GM19463 (cell line): ENCODE data around the gene C1S.
"Not testable (repeated sequence)": the region's sequence is repeated elsewhere in the genome, so short reads cannot be mapped to it uniquely, and the experiment has no call there.

Experiments
- ATAC-seq: cut with Tn5 transposase; IDR thresholded peaks from one replicate; pipeline ENCODE4 v1.9.1; 2021; ENCODE audit warnings: mild to moderate bottlenecking, moderate library complexity; ENCODE audit not compliant: unreplicated experiment

Gene C1S

DNA sequence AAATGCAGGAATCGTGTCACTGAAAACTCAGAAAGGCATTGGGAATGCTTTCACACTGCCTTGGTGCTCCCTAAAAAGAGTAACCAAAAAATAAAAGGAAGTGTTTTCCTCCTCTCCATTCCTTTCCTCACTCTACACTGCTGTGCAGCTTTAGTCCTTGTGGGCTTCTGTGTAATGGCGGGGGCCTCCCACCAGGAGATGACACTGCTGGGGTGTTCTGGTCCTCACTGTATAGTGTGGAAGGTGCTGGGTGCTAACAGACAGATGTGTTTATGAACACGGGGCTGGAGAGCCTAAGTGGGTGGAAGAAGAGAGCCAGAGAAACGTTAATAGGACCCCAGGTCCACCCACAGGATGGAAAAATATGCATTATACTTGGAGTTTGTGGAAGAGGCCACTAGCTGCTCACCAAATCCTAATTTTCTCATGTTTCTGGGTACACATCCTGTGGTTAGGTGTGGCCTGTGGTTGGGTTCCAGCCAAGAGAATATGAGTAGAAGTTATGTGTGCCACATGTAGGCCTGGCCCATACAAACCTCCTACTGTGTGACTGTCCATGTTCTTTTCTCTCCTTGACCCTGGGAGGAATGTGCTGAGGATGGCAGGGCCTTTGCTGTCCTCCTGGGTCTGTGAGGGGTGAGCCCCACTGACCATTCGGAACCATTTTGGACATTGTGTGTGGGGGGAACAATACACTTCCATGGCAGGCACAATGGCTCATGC is 14.0 kb upstream of the C1S start:
- ATAC-seq: no peak

DNA sequence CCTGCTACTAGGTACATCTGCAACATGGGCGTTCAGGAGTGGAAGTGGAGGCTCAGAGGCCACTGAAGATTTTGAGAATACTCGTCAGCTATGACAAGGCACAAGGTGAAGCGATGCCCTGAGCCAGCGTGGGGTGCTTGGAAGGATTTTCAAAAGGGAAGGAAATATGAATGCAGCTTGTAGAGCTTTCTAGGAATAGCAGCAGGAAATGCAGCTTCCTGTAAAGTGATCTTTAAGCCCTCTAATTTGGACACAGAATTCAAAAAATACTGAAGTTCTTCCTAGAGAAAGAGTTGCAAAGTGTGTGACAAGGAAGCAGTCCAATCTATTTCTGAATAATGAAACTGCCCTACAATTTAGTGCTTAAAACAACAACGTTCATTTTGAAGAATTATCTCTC is 13.2 kb upstream of the C1S start:
- no peak for ATAC-seq

DNA sequence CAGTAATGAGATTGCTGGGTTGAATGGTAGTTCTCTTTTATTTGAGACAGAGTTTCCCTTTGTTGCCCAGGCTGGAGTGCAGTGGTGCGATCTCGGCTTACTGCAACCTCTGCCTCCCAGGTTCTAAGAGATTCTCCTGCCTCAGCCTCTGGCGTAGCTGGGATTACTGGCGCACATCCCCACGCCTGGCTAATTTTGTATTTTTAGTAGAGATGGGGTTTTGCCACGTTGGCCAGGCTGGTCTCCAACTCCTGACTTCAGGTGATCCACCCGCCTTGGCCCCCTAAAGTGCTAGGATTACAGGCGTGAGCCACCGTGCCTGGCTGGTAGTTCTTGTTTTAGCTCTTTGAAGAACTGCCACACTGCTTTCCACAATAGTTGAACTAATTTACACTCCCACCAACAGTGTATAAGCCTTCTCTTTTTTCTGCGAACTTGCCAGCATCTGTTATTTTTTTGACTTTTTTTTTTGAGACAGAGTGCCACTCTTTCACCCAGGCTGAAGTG is 11.0 kb upstream of the C1S start:
- not testable (repeated sequence) for ATAC-seq

DNA sequence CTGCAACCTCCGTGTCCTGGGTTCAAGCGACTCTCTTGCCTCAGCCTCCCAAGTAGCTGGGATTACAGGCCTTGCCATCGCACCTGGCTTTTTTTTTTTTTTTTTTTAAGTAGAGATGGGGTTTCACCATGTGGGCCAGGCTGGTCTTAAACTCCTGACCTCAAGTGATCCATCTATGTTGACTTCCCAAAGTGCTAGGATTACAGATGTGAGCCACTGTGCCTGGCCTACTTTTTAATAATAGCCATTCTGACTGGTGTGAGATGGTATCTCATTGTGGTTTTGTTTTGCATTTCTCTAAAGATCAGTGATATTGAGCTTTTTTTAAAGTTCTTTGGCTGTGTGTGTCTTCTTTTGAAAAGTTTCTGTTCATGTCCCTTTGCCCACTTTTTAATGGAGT is 10.5 kb upstream of the C1S start:
- ATAC-seq: not testable (repeated sequence)

DNA sequence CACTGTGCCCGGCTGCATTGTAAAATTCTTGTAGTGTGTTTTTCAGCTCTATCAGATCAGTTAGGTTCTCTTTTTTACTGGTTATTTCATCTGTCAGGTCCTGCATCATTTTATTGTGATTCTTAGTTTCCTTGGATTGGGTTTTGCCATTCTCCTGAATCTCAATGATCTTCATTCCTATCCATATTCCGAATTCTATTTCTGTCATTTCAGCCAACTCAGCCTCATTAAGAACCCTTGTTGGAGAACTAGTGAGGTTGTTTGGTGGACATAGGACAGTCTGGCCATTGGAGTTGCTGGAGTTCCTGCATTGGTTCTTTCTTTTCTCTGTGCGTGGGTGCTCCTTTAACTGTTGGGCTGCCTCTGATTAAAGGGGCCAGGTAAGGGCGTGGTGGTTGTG is 5.6 kb upstream of the C1S start:
- no peak for ATAC-seq

DNA sequence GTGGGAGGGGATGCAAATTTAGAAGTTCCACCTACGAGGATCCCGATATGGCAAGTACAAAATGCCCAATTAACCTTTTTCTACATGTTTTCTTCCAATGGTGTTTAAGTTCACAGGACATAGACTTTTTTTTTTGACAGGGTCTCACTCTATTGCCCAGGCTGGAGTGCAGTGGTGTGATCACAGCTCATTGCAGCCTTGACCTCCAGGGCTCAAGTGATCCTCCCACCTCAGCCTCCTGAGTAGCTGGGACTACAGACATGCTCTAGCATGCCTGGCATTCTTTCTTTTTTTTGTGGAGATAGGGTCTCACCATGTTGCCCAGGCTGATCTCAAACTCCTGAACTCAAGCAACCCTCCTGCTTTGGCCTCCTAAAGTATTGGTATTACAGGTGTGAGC is 4.8 kb upstream of the C1S start:
- not testable (repeated sequence) for ATAC-seq

DNA sequence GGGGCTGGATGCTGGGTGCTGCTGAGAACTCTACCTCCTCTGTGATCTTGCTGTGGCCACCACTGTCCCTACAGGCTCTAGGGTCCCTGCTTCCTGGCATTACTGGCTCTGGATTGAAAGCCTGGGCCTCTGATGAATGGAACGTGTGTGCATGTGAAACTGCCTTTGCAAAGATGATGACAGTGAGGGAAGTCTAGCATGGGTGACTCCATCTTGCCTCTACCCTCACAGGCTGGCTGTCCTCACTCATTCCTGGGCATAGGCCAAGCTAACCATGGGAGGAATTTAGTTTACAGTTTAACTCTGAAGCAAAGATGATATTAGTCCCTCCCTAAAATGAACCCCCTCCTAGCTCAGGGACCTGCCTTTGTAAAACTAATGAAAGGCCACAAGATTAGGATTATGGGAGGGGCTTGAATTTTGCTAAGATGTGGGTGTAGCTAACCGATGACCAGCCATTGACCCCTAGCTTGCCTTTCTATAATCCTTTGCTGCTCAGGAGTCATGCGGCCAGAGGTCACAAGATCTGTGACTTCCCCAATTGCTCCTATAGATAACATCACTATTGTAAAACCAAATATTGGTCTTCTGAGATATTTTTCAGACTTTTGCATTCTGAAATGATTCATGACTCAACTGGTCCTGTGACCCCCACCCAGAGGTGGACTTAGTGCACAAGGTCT is 2.2 kb upstream of the C1S start:
- no peak for ATAC-seq

DNA sequence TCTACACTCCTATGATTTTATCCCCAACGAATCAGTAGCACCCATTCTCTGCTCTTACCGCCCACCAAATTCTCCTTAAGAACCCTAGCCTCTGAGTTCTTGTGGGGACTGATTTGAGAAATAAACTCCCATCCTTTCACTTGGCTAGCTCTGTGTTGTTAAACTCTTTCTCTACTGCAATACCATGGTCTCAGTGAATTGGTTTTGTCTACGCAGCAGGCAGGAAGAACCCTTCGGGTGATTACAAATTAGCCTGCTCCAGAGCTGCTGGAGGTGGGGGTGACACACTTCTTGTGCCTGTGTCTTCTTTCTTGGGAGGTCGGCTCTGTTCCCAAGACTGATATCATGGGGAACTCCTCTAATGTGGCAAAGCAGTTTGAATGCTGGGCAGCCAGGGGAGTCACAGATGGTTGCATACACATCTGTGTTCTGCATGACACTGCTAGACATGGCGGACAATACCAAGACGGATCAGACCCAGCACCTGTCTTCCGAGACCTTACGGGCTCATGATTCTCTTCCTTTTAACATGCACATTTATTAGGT is 1.6 kb upstream of the C1S start:
- no peak for ATAC-seq

DNA sequence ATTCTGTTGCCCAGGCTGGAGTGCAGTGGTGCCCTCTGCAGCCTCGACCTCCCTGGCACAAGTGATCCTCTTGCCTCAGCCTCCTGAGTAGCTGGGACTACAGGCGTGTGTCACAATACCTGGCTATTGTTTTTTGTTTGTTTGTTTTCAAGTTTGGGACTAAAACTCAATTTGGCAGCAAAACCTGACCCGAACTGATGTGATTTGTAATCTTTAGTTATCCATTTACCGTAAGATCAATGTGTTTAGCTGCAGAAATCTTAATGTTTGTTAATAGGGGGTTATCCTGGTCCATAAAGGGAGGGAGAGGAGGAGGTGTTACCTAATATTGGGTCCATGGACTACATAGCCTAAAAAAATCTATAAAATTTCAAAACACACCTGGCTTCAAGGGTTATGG is 738 bp upstream of the C1S start:
- no peak for ATAC-seq

DNA sequence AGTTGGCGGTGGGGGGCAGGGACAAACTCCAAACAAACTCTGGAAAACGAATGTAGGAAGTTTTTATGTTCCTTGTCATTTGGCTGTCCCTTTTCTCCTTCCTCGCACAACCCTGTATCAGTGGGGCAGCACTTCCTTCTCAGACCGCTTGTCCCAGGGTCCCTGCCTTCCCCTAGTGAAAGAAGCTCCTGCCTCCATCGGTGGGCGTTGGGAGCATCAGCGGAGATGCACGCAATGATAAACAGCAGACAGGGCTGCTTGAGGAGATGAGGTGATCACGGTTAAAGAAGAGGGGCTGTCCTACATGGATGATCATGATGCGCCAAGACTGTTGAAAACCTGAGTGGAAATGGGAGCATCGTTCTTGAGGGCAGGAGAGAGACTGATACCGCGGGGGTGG is 620 bp downstream of the C1S start:
- no peak for ATAC-seq

DNA sequence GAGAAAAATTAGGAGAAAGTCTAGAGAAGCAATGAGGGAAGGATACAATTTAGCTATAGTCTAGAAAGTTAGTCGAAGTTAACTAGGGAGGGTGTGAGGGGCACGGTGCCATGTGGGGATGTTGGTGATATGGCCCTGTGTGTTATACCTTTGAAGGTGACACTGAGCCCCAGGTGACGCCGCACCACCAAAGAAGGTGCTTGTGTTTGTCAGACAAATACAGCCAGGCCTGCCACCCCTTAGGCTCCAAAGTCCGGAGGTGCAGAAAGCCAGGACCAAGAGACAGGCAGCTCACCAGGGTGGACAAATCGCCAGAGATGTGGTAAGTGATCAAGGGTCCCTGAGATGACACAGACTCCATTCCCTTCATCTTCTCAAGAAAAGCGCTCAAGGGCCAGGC is 1.1 kb downstream of the C1S start:
- no peak for ATAC-seq

GRCh38 chr12:7064516-7064915 is 4.0 kb downstream of the C1S start:
- ATAC-seq: no peak

- ATAC-seq: no peak
Observed at GRCh38 chr12:7065073-7065623, 4.6 kb downstream of the C1S start.

GRCh38 chr12:7066596-7066995 is 6.1 kb downstream of the C1S start:
- ATAC-seq: no peak

DNA sequence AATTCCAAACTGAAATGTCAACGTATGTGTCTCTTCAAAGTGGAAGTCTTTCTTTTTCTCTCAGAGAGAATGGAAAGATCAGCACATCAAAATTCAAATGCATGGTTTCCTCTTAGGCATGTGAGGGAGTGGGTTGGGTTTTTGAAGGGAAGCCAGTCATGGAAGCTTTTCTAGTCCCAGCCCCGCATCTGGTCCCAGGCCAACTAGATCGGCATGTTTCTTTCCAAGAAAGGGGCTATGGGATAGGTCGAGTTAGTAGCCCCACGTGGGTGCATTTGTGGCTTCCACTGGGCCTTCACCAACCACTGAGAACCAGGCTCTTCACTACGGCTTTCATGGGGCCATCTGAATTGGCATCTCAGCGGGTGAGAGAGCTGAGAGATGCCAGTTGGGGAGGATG is 6.6 kb downstream of the C1S start:
- no peak for ATAC-seq

- no peak for ATAC-seq
Observed at GRCh38 chr12:7068240-7068993, 7.9 kb downstream of the C1S start.

GRCh38 chr12:7068994-7069346 is 8.5 kb downstream of the C1S start:
- ATAC-seq: no peak

DNA sequence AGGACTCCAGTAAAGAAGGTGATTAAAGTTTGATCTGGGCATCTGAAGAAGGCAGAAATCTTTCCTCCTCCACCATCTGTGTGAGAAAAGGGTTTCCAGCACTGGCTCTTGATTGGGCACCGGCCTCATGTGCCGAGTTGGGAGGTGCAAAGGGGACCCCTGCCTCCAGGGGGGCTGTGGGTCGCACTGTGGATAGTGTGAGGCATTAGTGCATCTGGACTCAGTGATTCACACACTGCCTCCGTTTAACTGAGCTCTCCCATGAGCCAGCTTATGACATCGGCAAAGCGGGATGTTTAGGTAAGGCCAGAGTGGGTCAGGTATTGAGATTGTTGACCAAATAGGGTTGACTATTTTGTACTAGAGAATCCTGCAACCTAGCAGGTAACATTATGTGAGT is 8.9 kb downstream of the C1S start:
- ATAC-seq: no peak

DNA sequence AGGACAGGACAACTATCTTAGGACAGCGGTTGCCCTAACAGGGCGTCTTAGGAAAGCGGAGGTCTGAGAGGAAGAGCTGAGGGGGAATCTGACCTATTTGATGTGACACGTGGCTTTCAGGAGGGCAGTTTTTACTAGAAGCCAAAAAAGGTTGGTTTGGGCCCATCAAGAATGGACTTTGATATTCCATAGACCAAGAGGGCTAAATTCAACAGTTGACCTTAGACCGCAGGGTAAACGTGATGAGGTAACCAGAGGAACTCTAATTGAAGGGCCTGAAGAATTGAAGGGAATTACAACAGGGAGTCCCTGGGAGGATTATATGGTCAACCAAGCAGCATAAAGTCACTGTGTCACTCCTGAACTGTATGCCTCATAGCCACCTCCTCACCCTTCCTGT is 11.5 kb downstream of the C1S start:
- ATAC-seq: no peak

- ATAC-seq: no peak
Observed at GRCh38 chr12:7072554-7072953, 12.0 kb downstream of the C1S start.

GRCh38 chr12:7073946-7074345 is 13.4 kb downstream of the C1S start:
- no peak for ATAC-seq
